SK-N-SH (cell line): ENCODE data around the gene DPP4. TPM values are rescaled to one million over a fixed set of nuclear protein-coding genes. Genes with fewer than 3 reads are reported as not detected.

Experiments used
- CTCF ChIA-PET: fragments of 300-600, 350-600 bp; formaldehyde crosslinking; extraction: SDS; loops from one replicate; lab custom pipeline; 2021; lab: Yijun Ruan, JAX
- POLR2A ChIA-PET: fragments of 350-600 bp; sonication (Branson Sonifier 250); formaldehyde crosslinking; extraction: SDS; loops from one replicate; lab custom pipeline; 2020; ENCODE audit warnings: antibody characterized with exemption, inconsistent platforms; lab: Yijun Ruan, JAX
- DNase-seq: peaks from one replicate; pipeline ENCODE4 v3.0.0; 2012
- H2AFZ ChIP-seq: fragments of 200-600 bp; sonication (generic); 2 replicates; pipeline ENCODE4 v1.8.1; 2016; ENCODE audit warnings: antibody characterized with exemption, mild to moderate bottlenecking, low read depth
- H3F3A ChIP-seq: fragments of 200-600 bp; sonication (generic); replicated peaks from 2 replicates; pipeline ENCODE3; 2016; ENCODE audit warnings: antibody characterized with exemption, mild to moderate bottlenecking; ENCODE audit not compliant: insufficient read depth
- H3K27ac ChIP-seq, 2 experiments: fragments of 200-500 bp in 1 of 2; fragments of 200-600 bp in 1 of 2; sonication (Bioruptor generic) in 1 of 2; sonication (generic), shearing (Covaris generic) in 1 of 2; 2 replicates each; pipeline versions ENCODE4 v1.5.1 to v1.6.1; 2014 to 2016; ENCODE audit warnings: low read depth in 2 of 2, inconsistent platforms in 1 of 2, low read length in 1 of 2, mild to moderate bottlenecking in 1 of 2, mixed read lengths in 1 of 2
- H3K27me3 ChIP-seq: fragments of 200-600 bp; sonication (generic), shearing (Covaris generic); 2 replicates; pipeline ENCODE4 v1.6.1; 2016; ENCODE audit warnings: mixed run types; ENCODE audit not compliant: insufficient read depth
- H3K36me3 ChIP-seq, 2 experiments: fragments of 200-500 bp in 1 of 2; fragments of 200-600 bp in 1 of 2; sonication (Bioruptor generic) in 1 of 2; sonication (generic) in 1 of 2; replicated peaks in 1 of 2; 2 replicates each; pipeline versions ENCODE3 to v1.5.1; 2014 to 2016; ENCODE audit warnings: low read length in 1 of 2, mild to moderate bottlenecking in 1 of 2; ENCODE audit not compliant: insufficient read depth in 2 of 2, control insufficient read depth in 1 of 2
- H3K4me1 ChIP-seq, 2 experiments: fragments of 200-500 bp in 1 of 2; fragments of 200-600 bp in 1 of 2; sonication (Bioruptor generic) in 1 of 2; sonication (generic), shearing (Covaris generic) in 1 of 2; 2 replicates each; pipeline versions ENCODE4 v1.5.1 to v1.6.1; 2014 to 2016; ENCODE audit warnings: low read depth in 1 of 2, low read length in 1 of 2, mixed run types in 1 of 2; ENCODE audit not compliant: insufficient read depth in 2 of 2, control insufficient read depth in 1 of 2
- H3K4me2 ChIP-seq: fragments of 200-600 bp; sonication (generic), shearing (Covaris generic); 2 replicates; pipeline ENCODE4 v1.6.1; 2017; ENCODE audit warnings: mixed run types
- H3K4me3 ChIP-seq, 2 experiments: fragments of 200-500 bp in 1 of 2; fragments of 200-600 bp in 1 of 2; sonication (Bioruptor generic) in 1 of 2; sonication (generic), shearing (Covaris generic) in 1 of 2; 2 replicates each; pipeline versions ENCODE4 v1.5.1 to v1.8.1; 2014 to 2016; ENCODE audit warnings: low read depth in 2 of 2, inconsistent platforms in 1 of 2, low read length in 1 of 2, mild to moderate bottlenecking in 1 of 2, mixed read lengths in 1 of 2, moderate library complexity in 1 of 2
- H3K79me2 ChIP-seq: fragments of 200-600 bp; sonication (generic); 2 replicates; pipeline ENCODE4 v1.8.1; 2017; ENCODE audit warnings: mild to moderate bottlenecking; ENCODE audit not compliant: insufficient read depth
- H3K9ac ChIP-seq: fragments of 200-600 bp; sonication (generic); 2 replicates; pipeline ENCODE4 v1.6.1; 2017; ENCODE audit warnings: mixed run types
- H3K9me2 ChIP-seq: fragments of 200-600 bp; sonication (generic); 2 replicates; pipeline ENCODE4 v1.6.1; 2017; ENCODE audit warnings: mixed run types
- H3K9me3 ChIP-seq: fragments of 200-600 bp; sonication (generic); 2 replicates; pipeline ENCODE4 v1.6.1; 2017; ENCODE audit warnings: mixed run types, mild to moderate bottlenecking, moderate library complexity
- H4K20me1 ChIP-seq: fragments of 200-600 bp; sonication (generic); 2 replicates; pipeline ENCODE4 v1.6.1; 2017; ENCODE audit warnings: mild to moderate bottlenecking, mixed run types; ENCODE audit not compliant: insufficient read depth
- CHD2 ChIP-seq: fragments of 150-350 bp; IDR thresholded peaks from 2 replicates; pipeline ENCODE4 v1.6.1; 2018; ENCODE audit warnings: low read length; ENCODE audit not compliant: partially characterized antibody
- CTCF ChIP-seq: fragments of 200-600 bp; sonication (generic); IDR thresholded peaks from 2 replicates; pipeline ENCODE4 v1.6.1; 2017; ENCODE audit warnings: antibody characterized with exemption, mild to moderate bottlenecking, moderate library complexity
- ELF1 ChIP-seq: IDR thresholded peaks from 2 replicates; pipeline ENCODE4 v1.4.0; 2012
- EP300 ChIP-seq, 2 experiments: IDR thresholded peaks; 2 replicates each; pipeline versions ENCODE4 v1.4.0 to v1.6.1; 2012; ENCODE audit warnings: borderline replicate concordance in 1 of 2, low read depth in 1 of 2, low read length in 1 of 2
- EZH2phosphoT487 ChIP-seq: fragments of 200-600 bp; sonication (generic); IDR thresholded peaks from 2 replicates; pipeline ENCODE4 v1.6.1; 2017; ENCODE audit warnings: low read depth, mixed run types, mild to moderate bottlenecking, antibody characterized with exemption, moderate library complexity, borderline replicate concordance
- FOSL2 ChIP-seq: IDR thresholded peaks from 2 replicates; pipeline ENCODE4 v1.4.0; 2012; ENCODE audit warnings: low read depth, mild to moderate bottlenecking, moderate library complexity, borderline replicate concordance
- GABPA ChIP-seq: IDR thresholded peaks from 2 replicates; pipeline ENCODE4 v1.4.0; 2012; ENCODE audit warnings: low read depth, mild to moderate bottlenecking
- GATA2 ChIP-seq: sonication (generic); formaldehyde crosslinking; IDR thresholded peaks from 2 replicates; pipeline ENCODE4 v1.5.0; 2020; ENCODE audit warnings: mild to moderate bottlenecking, missing genetic modification reagents
- JUND ChIP-seq: IDR thresholded peaks from 2 replicates; pipeline ENCODE4 v1.4.0; 2012
- MAX ChIP-seq: IDR thresholded peaks from 2 replicates; pipeline ENCODE4 v1.4.0; 2012; ENCODE audit warnings: low read depth
- MEF2A ChIP-seq: IDR thresholded peaks from 2 replicates; pipeline ENCODE4 v1.4.0; 2012; ENCODE audit warnings: low read depth, borderline replicate concordance
- NFIC ChIP-seq: IDR thresholded peaks from 2 replicates; pipeline ENCODE4 v1.4.0; 2012; ENCODE audit warnings: borderline replicate concordance
- NRF1 ChIP-seq: IDR thresholded peaks from 2 replicates; pipeline ENCODE4 v1.6.1; 2012; ENCODE audit warnings: low read depth, mild to moderate bottlenecking, low read length
- RAD21 ChIP-seq: IDR thresholded peaks from 2 replicates; pipeline ENCODE4 v1.6.1; 2012; ENCODE audit warnings: mild to moderate bottlenecking, low read length
- RCOR1 ChIP-seq: fragments of 150-350 bp; IDR thresholded peaks from 2 replicates; pipeline ENCODE4 v1.6.1; 2017; ENCODE audit warnings: antibody characterized with exemption, low read length
- REST ChIP-seq: IDR thresholded peaks from 2 replicates; pipeline ENCODE4 v1.6.1; 2012; ENCODE audit warnings: mild to moderate bottlenecking, low read depth, low read length, moderate library complexity
- RXRA ChIP-seq: IDR thresholded peaks from 2 replicates; pipeline ENCODE4 v1.4.0; 2012; ENCODE audit warnings: low read depth, mild to moderate bottlenecking, borderline replicate concordance
- SIN3A ChIP-seq: IDR thresholded peaks from 2 replicates; pipeline ENCODE4 v1.6.1; 2012; ENCODE audit warnings: low read depth, mild to moderate bottlenecking, low read length, moderate library complexity, borderline replicate concordance
- SMC3 ChIP-seq: IDR thresholded peaks from 2 replicates; pipeline ENCODE4 v1.6.1; 2012; ENCODE audit warnings: low read depth, low read length, improper control_type of control experiment
- TAF1 ChIP-seq: IDR thresholded peaks from 2 replicates; pipeline ENCODE4 v1.6.1; 2012; ENCODE audit warnings: low read depth, mild to moderate bottlenecking, low read length, moderate library complexity, borderline replicate concordance
- TCF12 ChIP-seq: IDR thresholded peaks from 2 replicates; pipeline ENCODE4 v1.4.0; 2012
- TEAD4 ChIP-seq: IDR thresholded peaks from 2 replicates; pipeline ENCODE4 v1.4.0; 2012; ENCODE audit warnings: mild to moderate bottlenecking, borderline replicate concordance; ENCODE audit not compliant: insufficient read depth
- ZBTB33 ChIP-seq: IDR thresholded peaks from 2 replicates; pipeline ENCODE4 v1.4.0; 2012; ENCODE audit warnings: low read depth, borderline replicate concordance
- WGBS: methylation state at CpG from one replicate; pipeline ENCODE4 v1.1.6; 2017; ENCODE audit warnings: low lambda C conversion rate; 5-methylcytosine and 5-hydroxymethylcytosine counted together
- polyA plus RNA-seq, 3 experiments: library from polyadenylated mRNA; depleted of rRNA; stranded (reverse); fragments of >200 nt; gene quantifications; 2 replicates each; pipeline ENCODE4 v1.2.3, GENCODE V29; 2012
- TF ChIP-seq, protein P1 (sequence below): fragments of 150-350 bp; IDR thresholded peaks from 2 replicates; pipeline ENCODE4 v1.6.1; 2016; ENCODE audit warnings: mild to moderate bottlenecking, low read depth, low read length

DPP4 gene
- polyA plus RNA-seq, 1 of the 3 experiments (the other 2 are of a cell fraction): 5.0 TPM

DNA sequence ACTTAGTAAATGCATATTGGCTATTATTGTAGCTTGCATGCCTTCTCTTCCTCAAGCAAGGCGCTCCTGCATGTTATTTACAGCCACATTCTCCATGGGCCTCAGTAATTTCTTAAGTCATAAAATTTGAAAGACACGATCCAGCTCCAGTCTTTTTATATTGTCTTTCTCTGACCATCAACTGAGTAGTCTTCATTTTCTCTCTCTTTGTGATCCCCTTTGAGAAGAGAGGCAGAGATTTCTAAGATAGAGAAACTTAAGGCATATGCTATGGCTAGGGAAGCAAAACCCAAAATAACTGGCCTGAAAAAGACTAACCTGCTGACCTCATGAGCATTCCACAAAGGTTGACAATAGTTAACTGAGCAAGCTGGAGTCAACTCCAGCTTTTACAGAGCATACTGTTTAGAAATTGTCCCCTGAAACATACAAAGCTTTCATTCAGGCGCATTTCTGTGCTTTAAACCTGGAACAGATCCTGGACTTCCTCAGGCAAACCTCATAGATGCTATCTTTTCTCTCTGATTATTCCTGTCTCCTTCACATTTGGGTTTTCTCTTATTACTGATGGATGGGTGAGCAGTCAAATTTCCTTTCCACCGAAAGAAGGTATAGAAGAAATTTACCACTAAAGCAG is 4.6 kb downstream of the DPP4 start:
- H3K4me2 ChIP-seq: 0 out of 2 replicates have a peak overlapping the region, but pooled peaks have one; percentile 3
- no peaks in the 10 kb centered on the region for H4K20me1 ChIP-seq
- no peaks in the 10 kb centered on the region for H3K9me2 ChIP-seq
- peaks cover 0 to 37% of the 10 kb centered on the region in 2 experiments; a peak in 3 of 4 replicates for H3K4me1 ChIP-seq
- WGBS: 57% methylated on average over 4 of the region's 4 CpGs
- no peaks in the 10 kb centered on the region for H3K9me3 ChIP-seq
- H3K9ac ChIP-seq: no peak overlapping the region
- no peak overlapping the region for H3K27ac ChIP-seq
- CTCF ChIA-PET: interaction anchor here (1.2 kb wide), 1 partner anchor 14 kb away, joined by 3 read pairs; no protein-coding TSS in a partner anchor
- POLR2A ChIA-PET: no interaction called here
- peaks cover 17% of the 10 kb centered on the region for H3F3A ChIP-seq
- no peaks in the 10 kb centered on the region for H3K36me3 ChIP-seq
- no peaks in the 10 kb centered on the region for H3K27me3 ChIP-seq
- no peak overlapping the region for H3K4me3 ChIP-seq
- DNase-seq: no peak
- no peaks in the 10 kb centered on the region for H3K79me2 ChIP-seq
- no peak overlapping the region for H2AFZ ChIP-seq
- TF ChIP-seq MAX (no peak), RCOR1 (no peak), CHD2 (no peak), NRF1 (no peak), ELF1 (no peak), NFIC (peak; percentile 40; the same call in 1 of the 2 replicates), FOSL2 (no peak), GABPA (no peak), CTCF (no peak), GATA2 (CRISPR knock-in tag) (no peak), JUND (no peak), REST (no peak), ZBTB33 (no peak), RXRA (peak; percentile 28; the same call in 1 of the 2 replicates), EP300 (IDR thresholded peaks at IDR 0.05; ENCODE audit: borderline replicate concordance in 1 of 2, low read depth in 1 of 2, low read length in 1 of 2) (peak in 1 of 2 experiments; percentile 46; a peak in 1 of 4 replicates), TCF12 (peak; percentile 65), TAF1 (no peak), MEF2A (no peak), RAD21 (no peak), SIN3A (no peak), TEAD4 (no peak), SMC3 (no peak), EZH2phosphoT487 (no peak)
- TF ChIP-seq, protein P1, sequence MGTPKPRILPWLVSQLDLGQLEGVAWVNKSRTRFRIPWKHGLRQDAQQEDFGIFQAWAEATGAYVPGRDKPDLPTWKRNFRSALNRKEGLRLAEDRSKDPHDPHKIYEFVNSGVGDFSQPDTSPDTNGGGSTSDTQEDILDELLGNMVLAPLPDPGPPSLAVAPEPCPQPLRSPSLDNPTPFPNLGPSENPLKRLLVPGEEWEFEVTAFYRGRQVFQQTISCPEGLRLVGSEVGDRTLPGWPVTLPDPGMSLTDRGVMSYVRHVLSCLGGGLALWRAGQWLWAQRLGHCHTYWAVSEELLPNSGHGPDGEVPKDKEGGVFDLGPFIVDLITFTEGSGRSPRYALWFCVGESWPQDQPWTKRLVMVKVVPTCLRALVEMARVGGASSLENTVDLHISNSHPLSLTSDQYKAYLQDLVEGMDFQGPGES: no peak
